SKM-1 treated with dmso at 0.1 percent for 144 hours (cell line): ENCODE data around the gene NOD1.
"Not testable (repeated sequence)": the region's sequence is repeated elsewhere in the genome, so short reads cannot be mapped to it uniquely, and the experiment has no call there.

ENCODE experiments used
- DNase-seq: peaks from one replicate; lab custom pipeline; 2025; ENCODE audit not compliant: unreplicated experiment; lab: John Stamatoyannopoulos, UW

The NOD1 gene

DNA sequence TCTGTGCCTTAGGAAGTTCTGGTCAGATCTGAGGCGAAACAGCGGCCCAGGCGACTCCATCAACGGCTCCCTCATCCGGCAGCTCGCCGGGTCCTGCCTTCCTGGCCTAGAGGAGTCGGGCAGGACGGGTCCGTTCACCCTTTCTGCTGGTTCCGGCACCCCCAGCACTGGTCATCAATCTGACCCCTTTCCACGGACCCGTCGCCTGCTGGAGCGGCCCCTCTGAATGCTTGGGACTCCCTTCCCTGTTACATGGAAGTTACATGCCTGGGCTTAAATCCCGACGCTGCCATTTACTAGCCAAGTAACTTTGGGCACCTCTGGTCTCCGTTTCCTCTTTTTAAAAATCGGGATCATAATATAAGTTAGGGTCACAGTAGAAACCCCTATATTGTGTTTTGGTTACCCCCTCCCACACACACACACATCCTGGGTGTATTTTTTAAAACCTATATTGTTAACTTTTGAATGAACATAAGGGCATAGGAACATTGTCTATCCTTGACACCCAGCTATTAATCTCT lies 26.7 kb upstream of the NOD1 start:
- no peak for DNase-seq

DNA sequence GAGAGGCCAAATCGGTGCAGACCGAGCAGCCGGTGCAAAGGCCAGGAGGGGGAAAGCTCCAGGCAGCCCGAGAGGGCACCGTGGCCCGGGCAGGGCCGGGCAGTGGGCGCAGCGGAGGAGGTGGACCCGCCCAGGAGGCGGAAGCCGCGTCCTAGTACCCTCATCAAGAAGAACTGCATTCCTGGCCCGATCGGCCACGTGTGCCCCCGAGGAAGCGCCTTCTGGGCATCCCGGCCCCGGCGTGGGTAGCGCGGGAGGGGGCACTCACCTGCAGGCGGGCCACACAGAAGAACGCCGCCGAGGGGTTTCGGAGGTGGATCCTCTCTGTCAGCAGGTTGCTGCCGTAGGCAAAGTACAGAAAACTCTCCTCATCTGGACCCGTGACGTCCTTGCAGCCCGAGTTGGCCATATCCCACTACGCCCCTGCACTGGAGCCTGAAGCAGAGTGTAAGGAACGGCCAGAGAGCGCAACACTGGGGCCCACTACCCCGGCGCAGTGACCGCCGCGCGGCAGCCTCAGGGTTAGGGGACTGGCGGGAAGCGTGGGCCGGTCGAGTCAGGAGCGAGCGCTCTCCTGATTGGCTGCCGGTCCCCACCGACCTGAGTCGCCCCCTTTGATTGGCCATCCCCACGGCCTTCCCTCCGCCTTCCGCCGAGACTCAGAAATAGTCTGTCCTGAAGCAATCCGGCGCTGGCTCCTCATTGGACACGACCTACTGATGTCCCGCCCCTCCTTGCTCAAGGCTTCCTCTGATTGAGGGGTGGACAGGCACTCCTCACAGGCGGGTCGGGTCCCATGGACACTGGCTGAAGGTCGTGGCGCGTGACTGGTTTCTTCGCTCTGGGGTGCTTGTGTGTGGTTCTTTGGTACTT lies 26.0 kb upstream of the NOD1 start, which contains the start of gene GGCT:
TSS of gene GGCT (minus strand) at position 529 of the 873 bp plus-strand sequence. CDS start at position 409, 120 bp downstream.
- DNase-seq: peak; percentile 99

DNA sequence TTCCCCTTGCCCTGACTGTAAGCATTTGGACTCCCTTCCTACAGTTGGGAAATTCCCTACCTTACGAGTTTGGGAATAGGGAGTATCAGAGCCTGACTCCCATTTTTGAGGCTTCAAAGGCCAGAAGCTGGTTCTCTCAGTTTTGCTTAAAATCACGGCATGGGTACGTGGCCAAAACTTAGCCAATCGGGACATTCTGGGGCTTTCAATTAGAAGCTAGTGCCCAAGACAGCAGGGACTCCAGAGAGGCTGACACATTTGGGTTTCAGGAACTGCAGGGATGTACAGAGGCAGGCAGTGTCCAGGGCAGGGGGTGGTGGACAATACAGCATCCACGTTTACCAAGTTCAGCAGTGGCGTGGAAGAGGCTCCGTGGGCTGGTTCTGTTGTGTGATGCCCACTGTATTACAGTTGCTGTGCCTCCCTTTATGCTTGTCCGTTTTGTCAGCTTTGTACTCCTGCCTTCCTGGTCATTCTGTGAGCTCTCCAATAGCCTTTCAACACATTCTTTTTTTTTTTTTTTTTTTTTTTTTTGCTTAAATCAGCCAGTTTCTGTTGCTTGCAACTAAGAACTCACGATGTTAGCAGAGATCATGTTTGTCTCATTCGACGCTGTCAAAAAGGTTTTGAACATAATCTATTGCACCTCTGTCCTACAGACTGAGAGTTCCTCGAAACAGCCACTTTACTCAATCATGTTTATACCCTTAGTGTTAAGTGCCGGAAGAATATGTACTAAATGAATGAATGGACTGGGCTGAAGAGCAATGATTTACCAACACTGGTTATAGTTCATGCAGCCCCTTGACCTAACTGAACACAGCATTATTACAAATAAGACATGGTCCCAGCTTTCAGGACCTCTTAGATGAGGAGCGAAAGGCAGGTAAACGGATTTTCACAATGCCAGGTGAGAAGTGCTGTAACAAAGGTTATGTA lies 25.0 kb upstream of the NOD1 start:
- no peak for DNase-seq

DNA sequence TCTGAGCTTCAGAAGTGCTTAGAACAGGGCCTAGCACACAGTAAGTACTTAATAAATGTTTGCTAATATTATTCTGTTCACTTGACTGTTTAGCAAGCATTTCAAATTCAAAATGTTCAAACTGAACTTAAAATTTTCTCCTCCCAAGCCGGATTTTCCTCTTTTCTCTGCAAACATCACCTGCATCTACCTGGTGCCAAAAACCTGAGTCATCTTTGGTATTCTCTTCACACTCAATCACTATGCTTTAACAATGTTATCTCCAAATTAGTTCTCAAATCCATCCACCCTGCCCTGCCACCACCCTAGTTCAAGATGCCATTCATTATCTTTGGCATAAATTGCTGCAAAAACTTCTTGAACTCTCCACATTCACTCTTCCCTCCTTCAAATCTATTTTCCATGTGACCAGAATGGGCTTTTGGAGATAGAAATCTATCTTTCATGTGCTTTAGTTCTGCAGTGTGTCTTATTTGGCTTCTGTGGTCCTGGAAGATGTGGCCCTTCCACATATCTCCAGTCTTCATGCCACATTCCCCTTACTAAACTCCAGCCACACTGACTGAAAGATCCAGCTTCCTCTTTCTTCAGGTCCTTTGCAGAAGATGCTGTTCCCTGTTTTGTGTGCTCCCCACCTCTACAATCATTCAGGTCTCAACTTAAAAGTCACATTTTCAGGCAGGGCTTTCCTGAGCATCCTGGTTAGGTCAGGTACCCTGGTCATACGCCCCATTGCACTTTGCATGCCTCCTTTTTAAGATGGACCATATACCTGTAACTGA lies 24.1 kb upstream of the NOD1 start:
- DNase-seq: peak; percentile 59

DNA sequence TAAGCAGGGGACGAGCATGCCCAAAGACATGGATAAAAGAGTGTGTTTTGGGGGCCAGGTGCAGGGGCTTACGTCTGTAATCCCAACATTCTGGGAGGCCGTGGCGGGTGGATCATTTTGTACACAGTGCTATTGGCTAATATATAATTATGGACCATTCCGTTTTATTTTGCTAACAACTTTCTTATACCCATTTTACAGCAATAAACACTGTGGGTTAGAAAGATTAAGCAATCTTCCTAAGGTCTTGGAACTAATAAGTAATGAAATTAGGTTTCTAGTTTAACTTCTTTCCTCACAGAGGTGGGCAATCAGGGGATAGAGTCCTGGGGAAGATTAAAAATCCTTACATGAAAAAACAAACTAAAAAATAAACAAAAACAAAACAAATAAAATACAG lies 22.7 kb upstream of the NOD1 start:
- no peak for DNase-seq

DNA sequence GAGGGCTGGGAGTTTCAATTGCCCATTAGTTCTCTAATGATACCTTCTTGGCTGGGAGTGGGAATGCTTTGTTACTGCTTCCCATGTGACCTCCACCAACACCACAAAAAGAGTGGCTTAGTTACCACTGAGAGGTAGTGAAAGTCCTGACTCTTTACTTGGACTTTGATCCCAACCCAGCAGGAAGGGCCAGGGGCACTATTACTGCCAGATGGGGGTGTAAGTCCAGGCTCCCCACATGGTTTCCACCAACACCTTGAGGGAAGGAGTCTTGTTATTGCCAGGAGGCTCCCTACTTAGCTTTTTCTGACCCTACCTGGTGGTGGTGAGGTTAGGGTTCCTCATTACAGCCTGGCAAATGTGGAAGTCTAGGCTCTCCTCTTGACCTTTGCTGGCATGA lies 14.6 kb upstream of the NOD1 start:
- no peak for DNase-seq

DNA sequence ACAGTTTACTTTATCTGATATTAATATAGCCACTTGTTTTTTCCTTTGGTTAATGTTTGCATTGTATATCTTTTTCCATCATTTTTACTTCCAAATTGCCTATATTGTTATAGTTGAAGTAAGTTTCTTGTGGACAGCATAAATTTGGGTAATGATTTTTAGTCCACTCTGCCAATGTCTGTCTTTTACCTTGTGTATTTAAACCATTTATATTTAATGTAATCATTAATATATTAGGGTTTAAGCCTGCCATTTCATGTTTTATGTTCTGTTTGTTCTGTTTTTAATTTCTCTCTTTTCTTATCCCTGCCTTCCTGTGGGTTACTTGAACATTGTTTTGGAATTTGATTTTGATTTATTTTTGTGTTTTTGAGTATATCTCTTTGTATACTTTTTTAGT lies 12.8 kb upstream of the NOD1 start:
- DNase-seq: no peak

DNA sequence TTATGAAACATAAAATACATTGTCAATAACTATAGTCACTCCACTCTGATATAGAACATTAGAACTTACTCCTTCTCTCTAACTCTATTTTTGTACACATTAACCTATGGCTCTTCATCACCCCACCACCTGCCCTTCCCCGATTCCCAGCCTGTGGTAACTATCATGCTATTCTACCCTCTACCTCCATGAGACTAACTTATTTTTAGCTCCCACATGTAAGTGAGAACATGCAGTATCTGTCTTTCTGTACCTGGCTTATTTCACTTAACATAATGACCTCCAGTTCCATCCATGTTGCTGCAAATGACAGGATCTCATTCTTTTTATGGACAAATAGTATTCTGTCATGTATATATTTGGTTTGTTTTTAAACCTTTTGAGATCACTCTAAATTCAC lies 8.8 kb upstream of the NOD1 start:
- DNase-seq: no peak

DNA sequence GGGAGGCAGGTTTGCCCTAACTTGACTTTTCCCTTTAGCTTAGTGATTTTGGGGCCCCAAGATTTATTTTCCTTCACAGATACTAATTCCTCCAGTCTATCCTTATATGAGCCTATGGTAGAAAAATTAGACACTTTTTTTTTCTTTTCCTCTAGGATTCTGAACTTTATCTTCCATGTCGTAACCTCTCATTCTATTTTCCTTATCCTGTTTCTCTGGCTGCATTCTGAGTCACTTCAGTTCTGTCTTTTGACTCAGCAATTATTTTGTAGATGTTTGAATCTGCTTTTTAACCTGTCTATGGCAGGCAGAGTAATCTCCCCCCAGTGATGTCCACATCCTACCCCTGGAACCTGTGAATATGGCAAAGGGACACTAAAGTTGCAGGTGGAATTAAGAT lies 7.1 kb upstream of the NOD1 start:
- no peak for DNase-seq

DNA sequence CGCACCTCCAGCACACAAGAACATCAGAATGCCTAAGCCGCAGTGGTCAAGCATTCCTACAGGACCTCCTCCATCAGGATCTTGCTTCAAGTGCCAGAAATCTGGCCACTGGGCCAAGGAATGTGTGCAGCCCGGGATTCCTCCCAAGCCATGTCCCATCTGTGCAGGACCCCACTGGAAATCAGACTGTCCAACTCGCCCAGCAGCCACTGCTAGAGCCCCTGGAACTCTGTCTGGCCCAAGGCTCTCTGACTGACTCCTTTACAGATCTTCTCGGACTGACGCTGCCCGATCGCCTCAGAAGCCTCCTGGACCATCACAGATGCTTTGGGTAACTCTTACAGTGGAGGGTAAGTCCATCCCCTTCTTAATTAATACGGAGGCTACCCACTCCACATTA lies 2.8 kb upstream of the NOD1 start:
- not testable (repeated sequence) for DNase-seq

DNA sequence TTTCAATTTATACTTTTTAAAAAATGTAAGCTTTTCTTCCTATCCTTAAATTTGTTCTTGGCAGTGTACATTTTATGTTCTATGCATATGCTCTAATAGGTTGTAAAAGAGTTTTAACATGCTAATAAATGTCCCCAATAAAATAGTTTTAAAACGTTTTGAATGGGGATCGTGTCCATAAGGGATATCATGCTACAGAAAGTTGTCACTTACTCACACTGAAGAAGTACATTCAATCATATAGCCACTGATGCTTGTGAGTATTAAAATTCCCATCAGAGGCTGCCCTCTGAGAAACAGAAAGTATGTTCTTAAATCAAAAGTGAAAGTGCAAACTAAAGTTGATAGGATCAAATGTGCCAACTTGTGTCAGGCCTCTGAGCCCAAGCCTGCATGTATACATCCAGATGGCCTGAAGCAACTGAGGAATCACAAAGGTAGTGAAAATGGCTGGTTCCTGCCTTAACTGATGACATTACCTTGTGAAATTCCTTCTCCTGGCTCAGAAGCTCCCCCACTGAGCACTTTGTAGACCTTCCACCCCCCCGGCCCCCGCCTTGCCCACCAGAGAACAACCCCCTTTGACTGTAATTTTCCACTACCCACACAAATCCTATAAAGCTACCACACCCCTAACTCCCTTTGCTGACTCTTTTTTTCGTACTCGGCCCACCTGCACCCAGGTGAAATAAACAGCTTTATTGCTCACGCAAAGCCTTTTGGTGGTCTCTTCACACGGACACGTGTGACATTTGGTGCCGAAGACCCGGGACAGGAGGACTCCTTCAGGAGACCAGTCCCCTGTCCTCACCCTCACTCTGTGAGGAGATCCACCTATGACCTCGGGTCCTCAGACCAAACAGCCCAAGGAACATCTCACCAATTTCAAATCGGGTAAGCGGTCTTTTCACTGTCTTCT lies 877 bp upstream of the NOD1 start:
- DNase-seq: no peak

DNA sequence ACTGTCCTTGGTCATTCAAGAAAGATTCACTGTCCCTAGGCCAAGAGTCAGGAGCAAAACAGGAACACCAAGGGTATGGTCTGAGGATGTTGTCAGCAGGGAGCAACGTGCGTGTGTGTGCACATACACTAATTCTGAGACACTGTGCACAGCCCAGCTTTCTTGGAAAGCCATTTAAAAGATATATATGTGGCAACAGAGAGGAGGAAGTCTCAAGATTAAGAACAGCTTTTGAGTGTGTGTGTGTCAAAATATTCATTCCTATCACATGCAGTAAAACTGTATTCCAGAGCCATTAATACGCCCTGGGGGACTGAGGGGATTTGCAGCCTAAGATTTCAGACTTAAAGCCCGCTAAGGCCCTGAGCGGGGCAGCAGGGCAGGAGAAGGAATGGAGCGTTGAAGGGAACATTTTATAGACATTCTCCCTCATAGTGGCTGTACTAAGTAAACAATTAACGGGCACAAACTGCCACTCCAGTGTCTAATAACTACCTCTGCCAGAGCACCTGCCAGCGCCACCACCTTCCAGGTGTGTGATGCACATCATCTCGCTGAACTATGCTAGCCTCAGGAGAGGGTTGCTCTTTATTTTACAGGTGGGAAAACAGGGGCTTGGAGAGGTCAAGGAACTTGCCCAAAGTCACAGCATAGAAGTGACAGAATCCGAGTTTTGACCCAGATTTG lies 2.0 kb downstream of the NOD1 start:
- no peak for DNase-seq

DNA sequence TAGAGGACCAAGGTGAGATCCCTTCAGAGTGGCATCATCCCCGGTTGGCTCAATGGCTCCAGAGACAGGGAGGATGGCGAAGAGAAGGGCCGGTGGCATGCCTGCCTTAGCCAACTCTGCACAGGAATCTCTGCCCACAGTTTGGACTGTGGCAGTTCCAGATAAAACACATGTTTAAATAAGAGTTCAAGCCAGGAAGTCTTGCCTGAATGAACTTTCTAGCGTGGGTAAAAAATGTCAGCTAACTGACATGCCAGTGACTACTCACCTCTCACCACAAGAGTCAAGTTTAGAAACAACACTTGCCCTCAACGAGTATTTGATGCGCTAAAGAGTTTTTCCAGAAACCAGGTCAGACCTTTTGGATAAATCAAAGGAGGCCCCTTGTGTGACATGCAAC lies 3.0 kb downstream of the NOD1 start:
- DNase-seq: no peak

DNA sequence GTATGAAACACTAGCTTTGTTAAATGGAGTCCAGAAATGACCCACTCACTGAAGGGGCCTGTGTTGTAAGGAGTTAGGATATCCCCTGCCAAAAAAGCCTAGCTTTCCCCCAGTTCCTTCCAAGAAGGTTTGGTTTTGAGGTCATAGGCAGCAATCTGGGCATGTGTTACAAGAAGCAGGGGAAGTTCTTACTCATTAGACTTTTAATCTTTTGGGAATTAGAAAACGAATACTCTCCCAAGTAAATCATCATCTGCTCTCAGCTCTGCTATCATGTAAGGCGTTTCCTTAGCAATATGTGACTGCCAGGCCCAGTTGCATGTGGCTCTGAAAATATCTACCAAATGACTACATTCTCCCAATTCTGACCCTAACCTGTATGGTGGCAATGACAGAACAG lies 3.7 kb downstream of the NOD1 start:
- no peak for DNase-seq

DNA sequence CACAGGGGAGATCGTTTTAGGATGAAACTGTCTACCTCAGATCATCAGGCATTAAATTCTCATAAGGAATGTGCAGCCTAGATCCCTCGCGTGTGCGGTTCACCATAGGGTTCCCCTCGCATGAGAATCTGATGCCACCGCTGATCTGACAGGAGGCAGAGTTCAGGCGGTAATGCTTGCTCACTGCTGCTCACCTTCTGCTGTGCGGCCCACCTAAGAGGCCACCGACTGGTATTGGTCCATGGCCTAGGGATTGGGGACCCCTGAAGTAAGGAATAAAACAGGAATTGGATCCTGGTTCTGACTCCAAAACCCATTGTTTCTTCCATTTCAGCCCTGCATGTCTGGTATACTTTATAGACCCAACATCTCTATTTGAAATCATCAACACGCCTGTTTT lies 4.1 kb downstream of the NOD1 start:
- DNase-seq: no peak

DNA sequence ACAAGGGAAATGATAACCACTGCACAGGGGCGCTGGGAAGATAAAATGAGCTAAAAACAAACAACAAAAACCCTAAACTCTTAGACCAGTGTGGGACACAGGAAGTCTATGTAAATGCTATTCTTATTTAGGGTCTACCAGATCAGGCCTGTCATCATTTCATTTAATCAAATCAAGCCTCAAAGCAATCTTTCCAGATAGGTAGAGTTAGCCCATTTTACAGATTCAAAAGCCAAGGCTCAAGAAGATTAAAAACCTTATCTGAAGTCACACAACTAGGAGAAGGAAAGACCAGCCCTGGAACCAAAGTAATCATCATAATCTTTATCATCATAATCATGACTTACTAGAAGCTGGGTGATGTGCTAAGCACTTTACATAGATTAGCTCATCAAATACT lies 4.7 kb downstream of the NOD1 start:
- DNase-seq: no peak

DNA sequence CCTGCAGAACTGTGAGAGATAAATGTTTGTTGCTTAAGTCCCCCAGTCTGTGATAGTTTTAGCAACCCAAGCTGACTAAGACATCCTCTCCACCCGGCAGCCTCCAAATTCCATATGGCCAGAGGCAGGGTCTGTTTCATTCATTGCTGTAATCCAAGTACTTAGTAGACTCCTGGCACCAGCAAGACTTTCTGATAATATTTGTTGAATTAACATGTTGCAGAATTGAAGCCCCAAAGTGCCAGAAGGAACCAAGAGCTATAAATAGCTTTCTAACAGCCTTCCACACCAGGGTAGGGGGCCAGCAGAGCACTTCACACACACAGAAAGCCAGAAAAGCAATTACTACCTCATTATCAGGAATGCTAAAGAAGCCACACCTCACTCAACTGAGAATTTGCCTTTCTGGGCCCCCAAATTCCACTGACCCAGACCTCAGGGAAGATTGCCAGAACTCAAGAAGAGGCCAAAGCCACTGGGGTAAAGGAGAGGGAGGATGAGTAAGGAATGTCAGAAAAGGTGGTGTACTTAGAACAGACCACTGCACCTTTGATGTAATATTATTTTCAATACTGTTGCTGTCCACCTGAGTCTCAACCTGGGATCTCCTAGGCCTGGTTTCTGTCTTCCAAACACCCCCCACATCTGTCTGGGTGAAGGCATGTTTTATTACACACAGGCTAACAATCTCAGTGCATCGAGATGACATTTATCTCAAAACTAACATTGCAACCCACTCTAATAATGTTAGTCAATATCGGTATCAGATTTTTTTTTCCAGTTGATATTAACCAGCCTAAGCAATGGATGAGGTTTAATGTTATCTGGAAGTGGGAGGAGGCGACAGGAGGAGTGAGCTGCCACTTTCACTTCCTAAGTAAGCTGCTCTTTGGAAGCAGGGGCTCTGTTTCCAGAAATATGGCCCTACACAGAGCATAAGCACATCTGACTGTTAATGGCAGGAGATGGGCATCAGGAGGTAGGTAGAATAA lies 5.5 kb downstream of the NOD1 start:
- no peak for DNase-seq
